NT2/D1 (cell line): ENCODE results near the gene INPP4A.

Source experiments
- YY1 ChIP-seq: IDR thresholded peaks from 2 replicates; pipeline ENCODE4 v1.6.1; 2011; ENCODE audit not compliant: insufficient read length, insufficient read depth
- ZNF274 ChIP-seq: IDR thresholded peaks from 2 replicates; pipeline ENCODE4 v1.6.1; 2011; ENCODE audit warnings: mild to moderate bottlenecking, low read depth, low read length

GRCh38 chr2:98434492-98434891 is 10.2 kb upstream of the INPP4A start:
- TF ChIP-seq ZNF274 (no peak), YY1 (no peak)
